ENCODE results near the gene PKP4.

PKP4 gene

DNA sequence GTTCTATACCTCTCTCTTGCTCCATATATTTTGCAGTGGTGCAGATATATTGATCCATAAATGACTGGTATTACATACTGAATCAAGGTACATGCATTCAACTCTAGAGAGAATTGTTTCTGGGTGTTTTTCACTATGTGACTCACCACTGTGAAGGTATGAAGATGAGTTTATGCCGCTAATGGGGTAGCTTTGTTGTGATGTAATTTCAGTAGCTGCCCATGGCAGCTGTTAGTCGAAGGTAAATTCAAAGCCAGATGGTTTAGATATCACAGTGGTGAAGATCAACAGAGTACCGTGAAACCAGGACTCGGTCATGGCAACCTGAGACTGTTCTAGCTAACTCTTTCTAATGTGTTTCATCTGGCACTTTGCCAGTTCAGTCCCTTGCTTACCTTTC is 50.4 kb downstream of the PKP4 start:
- no peaks in the 10 kb centered on the region for H3K27me3 ChIP-seq
- no peaks in the 10 kb centered on the region for H3K36me3 ChIP-seq
- TF ChIP-seq Cebpa-rat (IDR thresholded peaks at IDR 0.05): no peak
- no peaks in the 10 kb centered on the region for H3K9me3 ChIP-seq
- H3K4me3 ChIP-seq: no peak overlapping the region
- H3K9ac ChIP-seq: no peak overlapping the region
- H3K4me1 ChIP-seq: no peaks in the 10 kb centered on the region
- H3K4me2 ChIP-seq: no peak overlapping the region
- no peak overlapping the region for H3K27ac ChIP-seq
- H4K20me1 ChIP-seq: 0 out of 2 replicates have a peak, but pooled peaks cover 7% of the 10 kb centered on the region

DNA sequence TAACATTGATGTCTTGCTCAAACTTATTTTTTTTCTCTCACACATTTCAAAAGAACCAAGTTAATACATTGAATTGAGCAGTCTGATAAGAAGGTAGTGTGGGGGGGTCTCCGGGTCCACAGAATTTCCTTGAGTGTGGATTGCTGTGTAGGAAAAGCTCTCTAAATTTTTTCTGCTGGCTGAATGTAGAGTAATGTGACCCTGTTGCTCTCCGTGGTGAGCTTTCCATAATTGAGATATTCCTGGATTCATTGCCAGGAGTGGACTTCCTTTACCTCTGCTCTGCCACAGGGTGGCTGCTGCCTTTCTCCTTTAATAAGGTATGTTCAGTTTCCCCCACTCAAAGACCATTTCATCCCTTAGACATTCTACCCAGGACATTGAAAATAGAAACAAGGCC is 50.9 kb downstream of the PKP4 start:
- H3K9ac ChIP-seq: no peak overlapping the region
- no peak overlapping the region for H3K4me3 ChIP-seq
- no peak for TF ChIP-seq Cebpa-rat (IDR thresholded peaks at IDR 0.05)
- H3K4me2 ChIP-seq: no peak overlapping the region
- H3K27me3 ChIP-seq: no peaks in the 10 kb centered on the region
- no peak overlapping the region for H3K27ac ChIP-seq
- no peaks in the 10 kb centered on the region for H3K9me3 ChIP-seq
- H4K20me1 ChIP-seq: 0 out of 2 replicates have a peak, but pooled peaks cover 7% of the 10 kb centered on the region
- no peaks in the 10 kb centered on the region for H3K36me3 ChIP-seq
- no peaks in the 10 kb centered on the region for H3K4me1 ChIP-seq

DNA sequence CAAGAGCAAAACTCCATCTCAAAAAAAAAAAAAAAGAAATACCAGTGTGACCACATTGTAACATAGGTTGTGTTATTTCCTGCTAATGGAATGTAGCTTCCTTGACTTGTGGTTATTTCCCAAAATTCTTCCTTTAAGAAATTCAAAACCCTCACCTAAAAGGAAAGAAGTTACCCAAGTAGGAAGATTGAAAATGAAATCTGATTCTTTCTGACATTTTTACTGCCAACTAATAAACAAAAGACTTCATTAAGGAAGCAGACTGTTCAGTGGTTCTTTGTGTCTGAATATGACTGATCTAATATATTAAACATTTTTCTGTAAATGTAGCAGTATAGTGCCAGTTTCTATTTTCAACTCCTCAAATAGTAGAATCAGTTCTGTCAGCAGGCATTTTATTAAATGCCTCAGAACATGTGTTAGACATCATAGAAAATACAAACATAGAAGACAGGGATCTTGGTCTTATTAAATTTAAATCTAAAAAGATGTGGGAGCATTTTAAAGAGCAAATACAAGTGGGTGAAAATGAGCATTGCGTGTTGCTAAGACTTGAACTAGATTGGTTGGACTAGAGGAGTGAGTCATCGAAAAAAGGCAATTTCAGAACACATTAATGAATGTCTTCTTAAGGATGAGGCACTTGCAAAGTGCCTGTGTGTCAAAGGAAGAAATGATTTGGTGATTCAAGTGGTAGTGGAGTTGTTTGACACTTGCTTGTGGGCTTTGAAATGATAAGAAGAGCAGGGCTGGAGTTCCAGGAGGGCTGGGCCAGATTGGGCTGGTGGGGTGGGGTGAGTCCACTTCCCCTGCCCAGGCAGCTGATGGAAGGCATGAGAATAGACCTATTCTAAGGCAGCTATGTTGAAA is 53.4 kb downstream of the PKP4 start:
- Histone ChIP-seq H3K4me3 (no peak overlapping the region), H3K27me3 (no peaks in the 10 kb centered on the region), H3K9me3 (no peaks in the 10 kb centered on the region), H3K36me3 (no peaks in the 10 kb centered on the region), H4K20me1 (0 out of 2 replicates have a peak, but pooled peaks cover 7% of the 10 kb centered on the region), H3K4me1 (no peaks in the 10 kb centered on the region), H3K27ac (no peak overlapping the region), H3K4me2 (no peak overlapping the region), H3K9ac (no peak overlapping the region)
- TF ChIP-seq Cebpa-rat (IDR thresholded peaks at IDR 0.05): no peak

DNA sequence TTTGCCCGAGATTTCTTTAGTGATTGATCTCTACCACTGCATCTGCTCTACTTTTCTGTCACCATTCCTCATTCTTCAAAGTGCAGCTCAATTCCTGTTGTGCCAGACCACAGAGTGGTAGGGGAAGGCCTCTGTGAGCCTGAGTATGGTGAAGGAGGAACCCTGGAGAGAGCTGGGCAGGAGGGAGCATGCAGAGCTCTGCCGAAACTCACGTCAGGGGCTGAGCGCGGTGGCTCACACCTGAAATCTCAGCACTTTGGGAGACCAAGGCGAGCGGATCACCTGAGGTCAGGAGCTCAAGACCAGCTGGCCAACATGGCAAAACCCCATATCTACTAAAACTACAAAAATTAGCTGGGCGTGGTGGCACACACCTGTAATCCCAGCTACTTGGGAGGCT is 54.1 kb downstream of the PKP4 start:
- H3K36me3 ChIP-seq: no peaks in the 10 kb centered on the region
- no peak overlapping the region for H3K4me2 ChIP-seq
- H4K20me1 ChIP-seq: 0 out of 2 replicates have a peak, but pooled peaks cover 7% of the 10 kb centered on the region
- no peaks in the 10 kb centered on the region for H3K9me3 ChIP-seq
- no peak overlapping the region for H3K27ac ChIP-seq
- H3K9ac ChIP-seq: no peak overlapping the region
- no peak for TF ChIP-seq Cebpa-rat (IDR thresholded peaks at IDR 0.05)
- H3K4me3 ChIP-seq: no peak overlapping the region
- no peaks in the 10 kb centered on the region for H3K27me3 ChIP-seq
- H3K4me1 ChIP-seq: no peaks in the 10 kb centered on the region

DNA sequence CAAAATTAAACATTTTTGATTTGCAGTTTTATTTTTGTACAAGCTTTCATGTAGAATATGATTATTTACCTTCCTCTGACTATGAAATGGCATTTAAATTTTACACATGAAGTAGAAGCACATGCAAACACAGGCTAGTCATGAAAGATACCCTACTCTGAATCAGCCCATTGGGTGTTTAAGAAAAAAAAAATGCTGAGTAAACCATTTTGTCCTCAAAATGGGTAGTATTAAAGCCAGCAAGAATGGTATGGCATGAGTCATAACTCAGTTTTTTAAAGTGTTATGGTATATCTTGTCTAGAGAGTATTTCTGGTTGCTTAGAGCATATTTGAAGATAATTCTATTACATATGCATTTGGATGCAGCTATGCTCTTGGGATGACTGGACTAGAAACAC is 55.0 kb downstream of the PKP4 start:
- H4K20me1 ChIP-seq: 0 out of 2 replicates have a peak, but pooled peaks cover 7% of the 10 kb centered on the region
- H3K36me3 ChIP-seq: no peaks in the 10 kb centered on the region
- H3K27ac ChIP-seq: no peak overlapping the region
- no peaks in the 10 kb centered on the region for H3K9me3 ChIP-seq
- H3K4me2 ChIP-seq: no peak overlapping the region
- TF ChIP-seq Cebpa-rat (IDR thresholded peaks at IDR 0.05): no peak
- no peaks in the 10 kb centered on the region for H3K4me1 ChIP-seq
- no peaks in the 10 kb centered on the region for H3K27me3 ChIP-seq
- no peak overlapping the region for H3K4me3 ChIP-seq
- H3K9ac ChIP-seq: no peak overlapping the region

DNA sequence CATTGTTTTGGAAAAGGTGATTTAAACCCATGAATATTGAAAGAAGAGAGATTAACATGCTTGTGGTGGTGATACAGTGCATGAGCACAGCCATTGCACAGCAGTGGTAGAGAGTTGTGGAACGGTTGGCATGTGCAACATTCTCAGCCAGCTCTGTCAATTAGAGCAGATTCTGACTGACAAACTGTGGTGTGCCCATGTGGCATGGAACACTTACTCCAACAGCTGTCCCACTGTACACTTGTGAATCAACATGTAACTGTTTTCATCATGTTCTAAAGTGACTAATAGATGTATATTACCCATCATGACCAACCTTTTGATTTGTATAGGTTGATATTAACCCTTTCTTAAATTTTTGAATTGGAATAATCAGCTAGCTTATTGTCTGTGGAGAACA is 55.6 kb downstream of the PKP4 start:
- H3K27ac ChIP-seq: no peak overlapping the region
- no peaks in the 10 kb centered on the region for H3K27me3 ChIP-seq
- no peaks in the 10 kb centered on the region for H3K36me3 ChIP-seq
- H4K20me1 ChIP-seq: 0 out of 2 replicates have a peak, but pooled peaks cover 7% of the 10 kb centered on the region
- H3K9me3 ChIP-seq: no peaks in the 10 kb centered on the region
- H3K4me2 ChIP-seq: no peak overlapping the region
- no peak for TF ChIP-seq Cebpa-rat (IDR thresholded peaks at IDR 0.05)
- peaks cover 3% of the 10 kb centered on the region for H3K4me1 ChIP-seq
- H3K4me3 ChIP-seq: no peak overlapping the region
- H3K9ac ChIP-seq: no peak overlapping the region

DNA sequence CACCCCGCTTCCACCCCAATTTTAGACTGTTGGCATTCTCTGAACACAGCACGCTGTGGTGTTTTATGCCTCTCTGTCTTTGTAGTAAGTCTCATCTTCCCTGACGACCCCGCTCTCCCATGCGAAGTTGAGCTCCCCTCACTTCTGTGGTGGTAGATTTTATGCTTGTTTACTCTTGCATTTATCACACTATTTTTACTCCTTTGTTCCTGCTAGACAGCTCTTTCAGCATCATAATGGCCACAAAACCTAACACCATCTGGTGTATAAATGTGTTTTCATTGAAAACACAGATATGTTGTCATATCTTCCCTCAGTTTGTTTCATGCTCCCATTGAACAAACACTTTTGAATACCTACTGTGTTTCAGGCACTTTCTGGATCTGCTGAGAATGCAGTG is 57.1 kb downstream of the PKP4 start:
- Histone ChIP-seq H3K27ac (no peak overlapping the region), H3K4me2 (no peak overlapping the region), H3K4me3 (no peak overlapping the region), H3K36me3 (no peaks in the 10 kb centered on the region), H4K20me1 (0 out of 2 replicates have a peak, but pooled peaks cover 7% of the 10 kb centered on the region), H3K27me3 (no peaks in the 10 kb centered on the region), H3K4me1 (peaks cover 18% of the 10 kb centered on the region), H3K9ac (no peak overlapping the region), H3K9me3 (no peaks in the 10 kb centered on the region)
- no peak for TF ChIP-seq Cebpa-rat (IDR thresholded peaks at IDR 0.05)

DNA sequence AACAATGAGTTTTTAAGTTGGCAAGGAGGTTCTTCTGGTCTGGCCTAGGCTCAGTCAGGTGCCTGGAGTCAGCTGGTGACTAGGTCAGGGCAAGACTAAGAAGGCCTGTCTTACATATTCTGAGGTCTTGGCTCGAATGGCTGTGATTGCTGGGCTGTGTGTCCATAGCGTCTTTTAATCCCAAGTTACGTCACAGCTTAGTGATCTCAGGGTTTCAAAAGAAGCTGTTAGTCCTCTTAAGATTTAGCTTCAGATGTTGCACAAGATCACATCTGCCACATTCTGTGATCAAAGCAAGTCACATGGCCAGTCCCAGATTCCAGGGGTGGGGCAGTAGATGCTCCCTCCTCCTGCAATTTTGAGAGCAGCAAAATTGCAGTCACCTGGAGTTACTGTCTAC is 61.3 kb downstream of the PKP4 start:
- peak overlapping the region; percentile 18; the same call in 1 of the 2 replicates for H3K27ac ChIP-seq
- H3K4me3 ChIP-seq: no peak overlapping the region
- H3K9ac ChIP-seq: no peak overlapping the region
- peak; percentile 72 for TF ChIP-seq Cebpa-rat (IDR thresholded peaks at IDR 0.05)
- H3K4me2 ChIP-seq: peak overlapping the region; percentile 64
- no peaks in the 10 kb centered on the region for H3K36me3 ChIP-seq
- H3K4me1 ChIP-seq: peaks cover 20% of the 10 kb centered on the region
- no peaks in the 10 kb centered on the region for H3K27me3 ChIP-seq
- H4K20me1 ChIP-seq: no peaks in the 10 kb centered on the region
- peaks cover 5% of the 10 kb centered on the region for H3K9me3 ChIP-seq

DNA sequence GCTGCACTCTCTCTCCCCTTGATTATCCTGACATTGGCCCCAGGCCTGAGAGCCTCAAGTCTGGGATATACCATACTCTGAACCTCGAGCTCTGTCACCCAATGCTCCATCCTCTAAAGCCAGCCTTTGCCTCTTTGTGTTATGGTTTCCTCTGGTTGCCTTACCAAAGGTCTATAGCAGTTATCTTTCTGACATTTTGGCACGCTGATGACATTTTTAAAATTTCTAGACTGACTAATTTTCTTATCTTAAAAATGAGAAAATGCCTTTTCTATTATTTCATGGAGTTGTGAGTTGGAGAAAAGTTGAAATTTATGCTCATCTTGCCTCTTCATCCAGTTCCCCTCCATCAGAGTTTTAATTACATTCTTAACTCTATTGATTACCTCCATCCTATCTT is 62.7 kb downstream of the PKP4 start:
- no peak overlapping the region for H3K9ac ChIP-seq
- H3K4me1 ChIP-seq: peaks cover 20% of the 10 kb centered on the region
- H3K4me2 ChIP-seq: no peak overlapping the region
- H3K27ac ChIP-seq: no peak overlapping the region
- H3K9me3 ChIP-seq: peaks cover 5% of the 10 kb centered on the region
- H3K36me3 ChIP-seq: no peaks in the 10 kb centered on the region
- no peaks in the 10 kb centered on the region for H3K27me3 ChIP-seq
- TF ChIP-seq Cebpa-rat (IDR thresholded peaks at IDR 0.05): no peak
- H3K4me3 ChIP-seq: no peak overlapping the region
- H4K20me1 ChIP-seq: no peaks in the 10 kb centered on the region

DNA sequence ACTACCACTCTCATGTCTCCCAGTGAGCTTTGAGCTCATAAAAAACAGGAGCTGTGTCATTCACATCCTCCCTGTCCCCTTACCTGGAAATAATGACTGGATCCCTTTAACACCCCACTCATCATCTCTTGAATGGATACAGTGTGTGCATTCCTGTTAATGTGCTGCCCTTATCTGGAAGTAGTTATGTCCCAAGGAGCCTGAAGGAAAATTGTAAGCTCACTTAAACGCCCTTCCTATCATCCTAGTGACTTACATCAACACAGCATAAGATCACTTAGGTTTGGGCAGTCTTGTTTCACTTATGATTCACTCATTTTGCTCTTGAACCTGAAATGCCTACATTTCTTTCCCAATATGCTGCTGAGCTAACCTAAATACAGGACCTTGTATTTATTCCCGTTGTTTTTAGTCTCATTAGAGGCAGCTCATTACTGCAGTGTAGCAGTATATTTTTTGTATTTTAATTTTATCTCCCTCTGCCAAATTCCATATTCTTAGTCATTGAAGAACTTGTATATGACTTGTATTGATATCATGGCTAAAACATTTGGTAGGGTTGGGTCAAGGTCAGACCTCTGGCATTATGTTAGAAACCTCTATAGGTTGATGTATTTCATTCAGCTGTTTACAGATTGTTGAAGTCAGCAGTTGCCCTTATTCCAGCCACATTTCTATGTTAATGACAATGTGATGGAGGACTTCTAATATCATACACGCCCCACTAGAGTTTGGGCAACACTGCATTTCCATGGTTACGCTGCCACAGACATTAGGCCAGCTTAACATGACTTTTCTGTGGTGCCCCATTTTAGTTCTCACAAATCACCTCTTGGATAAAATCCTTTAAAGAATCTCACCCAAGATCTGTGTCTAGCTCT is 72.9 kb downstream of the PKP4 start:
- no peak overlapping the region for H3K27ac ChIP-seq
- H3K9me3 ChIP-seq: no peaks in the 10 kb centered on the region
- H3K4me1 ChIP-seq: no peaks in the 10 kb centered on the region
- no peak overlapping the region for H3K4me3 ChIP-seq
- no peaks in the 10 kb centered on the region for H4K20me1 ChIP-seq
- TF ChIP-seq Cebpa-rat (IDR thresholded peaks at IDR 0.05): no peak
- H3K4me2 ChIP-seq: no peak overlapping the region
- no peaks in the 10 kb centered on the region for H3K27me3 ChIP-seq
- no peak overlapping the region for H3K9ac ChIP-seq
- H3K36me3 ChIP-seq: no peaks in the 10 kb centered on the region
